ENCODE measurements around the gene CUX1. TPM values are rescaled to one million over a fixed set of nuclear protein-coding genes. Genes with fewer than 3 reads are reported as not detected.
A peak's percentile ranks its signal among the peaks of the same experiment; 100 is the strongest.

CUX1 gene
- total and polyA plus RNA-seq, 2 of the 13 experiments (the other 11 are each of a cell fraction or from before 2014, with no cell fraction given) = 13.7 to 14.9 TPM

DNA sequence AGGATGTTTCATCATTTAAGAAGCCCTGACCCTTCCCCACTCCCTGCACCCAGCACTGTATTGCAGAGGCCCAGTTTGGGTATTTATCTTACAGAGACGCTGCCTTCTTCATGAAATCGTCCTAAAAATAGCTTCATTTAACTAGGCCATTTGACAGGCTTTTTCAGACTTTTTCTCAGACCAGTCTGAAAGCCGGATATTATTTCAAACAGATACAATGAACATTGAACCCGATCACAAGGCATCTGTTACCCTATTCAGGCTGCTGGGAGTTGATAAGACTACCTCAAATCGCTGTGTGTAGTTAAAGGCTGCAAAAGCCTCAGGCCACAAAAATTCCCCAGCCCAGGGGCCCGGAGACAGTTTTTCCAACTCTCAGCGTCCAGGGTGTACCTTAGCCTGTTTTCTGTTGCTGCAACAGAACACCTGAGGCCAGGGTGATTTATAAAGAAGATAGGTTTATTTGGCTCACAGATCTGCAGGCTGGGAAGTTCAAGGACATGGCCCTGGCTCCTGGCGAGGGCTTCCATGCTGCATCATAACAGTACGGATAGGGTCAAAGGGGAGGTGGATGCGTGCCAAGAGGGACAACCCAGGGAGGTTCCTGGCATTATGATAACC, 338.5 kb downstream of the CUX1 start (continued):
- TF ChIP-seq, protein P1, sequence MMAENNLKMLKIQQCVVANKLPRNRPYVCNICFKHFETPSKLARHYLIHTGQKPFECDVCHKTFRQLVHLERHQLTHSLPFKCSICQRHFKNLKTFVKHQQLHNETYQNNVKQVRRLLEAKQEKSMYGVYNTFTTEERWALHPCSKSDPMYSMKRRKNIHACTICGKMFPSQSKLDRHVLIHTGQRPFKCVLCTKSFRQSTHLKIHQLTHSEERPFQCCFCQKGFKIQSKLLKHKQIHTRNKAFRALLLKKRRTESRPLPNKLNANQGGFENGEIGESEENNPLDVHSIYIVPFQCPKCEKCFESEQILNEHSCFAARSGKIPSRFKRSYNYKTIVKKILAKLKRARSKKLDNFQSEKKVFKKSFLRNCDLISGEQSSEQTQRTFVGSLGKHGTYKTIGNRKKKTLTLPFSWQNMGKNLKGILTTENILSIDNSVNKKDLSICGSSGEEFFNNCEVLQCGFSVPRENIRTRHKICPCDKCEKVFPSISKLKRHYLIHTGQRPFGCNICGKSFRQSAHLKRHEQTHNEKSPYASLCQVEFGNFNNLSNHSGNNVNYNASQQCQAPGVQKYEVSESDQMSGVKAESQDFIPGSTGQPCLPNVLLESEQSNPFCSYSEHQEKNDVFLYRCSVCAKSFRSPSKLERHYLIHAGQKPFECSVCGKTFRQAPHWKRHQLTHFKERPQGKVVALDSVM (CRISPR knock-in tag; IDR thresholded peaks at IDR 0.05) = peak; percentile 72
- TF ChIP-seq, protein P2, sequence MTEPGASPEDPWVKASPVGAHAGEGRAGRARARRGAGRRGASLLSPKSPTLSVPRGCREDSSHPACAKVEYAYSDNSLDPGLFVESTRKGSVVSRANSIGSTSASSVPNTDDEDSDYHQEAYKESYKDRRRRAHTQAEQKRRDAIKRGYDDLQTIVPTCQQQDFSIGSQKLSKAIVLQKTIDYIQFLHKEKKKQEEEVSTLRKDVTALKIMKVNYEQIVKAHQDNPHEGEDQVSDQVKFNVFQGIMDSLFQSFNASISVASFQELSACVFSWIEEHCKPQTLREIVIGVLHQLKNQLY (CRISPR knock-in tag; IDR thresholded peaks at IDR 0.05) = 0 out of 2 replicates have a peak, but pooled peaks have one; percentile 22
- TF ChIP-seq ZNF296 (CRISPR knock-in tag; conservative IDR thresholded peaks at IDR 0.05) (no peak), SP4 (CRISPR knock-in tag; IDR thresholded peaks at IDR 0.05) (0 out of 2 replicates have a peak, but pooled peaks have one; percentile 22), ZNF672 (CRISPR knock-in tag; IDR thresholded peaks at IDR 0.05) (no peak), ZNF749 (CRISPR knock-in tag; IDR thresholded peaks at IDR 0.05; ENCODE audit: borderline replicate concordance) (no peak), NR2F6 (IDR thresholded peaks at IDR 0.05) (peak; percentile 91), NR2F6 (CRISPR knock-in tag; IDR thresholded peaks at IDR 0.05) (peak; percentile 93), ZSCAN30 (CRISPR knock-in tag; IDR thresholded peaks at IDR 0.05) (peak; percentile 49; the same call in 1 of the 2 replicates), ZNF17 (CRISPR knock-in tag; IDR thresholded peaks at IDR 0.05) (0 out of 2 replicates have a peak, but pooled peaks have one; percentile 58), ZNF761 (CRISPR knock-in tag; conservative IDR thresholded peaks at IDR 0.05) (no peak), ZNF335 (CRISPR knock-in tag; IDR thresholded peaks at IDR 0.05) (0 out of 2 replicates have a peak, but pooled peaks have one; percentile 23), SOX6 (IDR thresholded peaks at IDR 0.05) (no peak), SOX6 (CRISPR knock-in tag; IDR thresholded peaks at IDR 0.05) (peak; percentile 73)
- TF ChIP-seq, protein P3, sequence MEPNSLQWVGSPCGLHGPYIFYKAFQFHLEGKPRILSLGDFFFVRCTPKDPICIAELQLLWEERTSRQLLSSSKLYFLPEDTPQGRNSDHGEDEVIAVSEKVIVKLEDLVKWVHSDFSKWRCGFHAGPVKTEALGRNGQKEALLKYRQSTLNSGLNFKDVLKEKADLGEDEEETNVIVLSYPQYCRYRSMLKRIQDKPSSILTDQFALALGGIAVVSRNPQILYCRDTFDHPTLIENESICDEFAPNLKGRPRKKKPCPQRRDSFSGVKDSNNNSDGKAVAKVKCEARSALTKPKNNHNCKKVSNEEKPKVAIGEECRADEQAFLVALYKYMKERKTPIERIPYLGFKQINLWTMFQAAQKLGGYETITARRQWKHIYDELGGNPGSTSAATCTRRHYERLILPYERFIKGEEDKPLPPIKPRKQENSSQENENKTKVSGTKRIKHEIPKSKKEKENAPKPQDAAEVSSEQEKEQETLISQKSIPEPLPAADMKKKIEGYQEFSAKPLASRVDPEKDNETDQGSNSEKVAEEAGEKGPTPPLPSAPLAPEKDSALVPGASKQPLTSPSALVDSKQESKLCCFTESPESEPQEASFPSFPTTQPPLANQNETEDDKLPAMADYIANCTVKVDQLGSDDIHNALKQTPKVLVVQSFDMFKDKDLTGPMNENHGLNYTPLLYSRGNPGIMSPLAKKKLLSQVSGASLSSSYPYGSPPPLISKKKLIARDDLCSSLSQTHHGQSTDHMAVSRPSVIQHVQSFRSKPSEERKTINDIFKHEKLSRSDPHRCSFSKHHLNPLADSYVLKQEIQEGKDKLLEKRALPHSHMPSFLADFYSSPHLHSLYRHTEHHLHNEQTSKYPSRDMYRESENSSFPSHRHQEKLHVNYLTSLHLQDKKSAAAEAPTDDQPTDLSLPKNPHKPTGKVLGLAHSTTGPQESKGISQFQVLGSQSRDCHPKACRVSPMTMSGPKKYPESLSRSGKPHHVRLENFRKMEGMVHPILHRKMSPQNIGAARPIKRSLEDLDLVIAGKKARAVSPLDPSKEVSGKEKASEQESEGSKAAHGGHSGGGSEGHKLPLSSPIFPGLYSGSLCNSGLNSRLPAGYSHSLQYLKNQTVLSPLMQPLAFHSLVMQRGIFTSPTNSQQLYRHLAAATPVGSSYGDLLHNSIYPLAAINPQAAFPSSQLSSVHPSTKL (CRISPR knock-in tag; IDR thresholded peaks at IDR 0.05) = peak; percentile 70
- TF ChIP-seq, protein P4, sequence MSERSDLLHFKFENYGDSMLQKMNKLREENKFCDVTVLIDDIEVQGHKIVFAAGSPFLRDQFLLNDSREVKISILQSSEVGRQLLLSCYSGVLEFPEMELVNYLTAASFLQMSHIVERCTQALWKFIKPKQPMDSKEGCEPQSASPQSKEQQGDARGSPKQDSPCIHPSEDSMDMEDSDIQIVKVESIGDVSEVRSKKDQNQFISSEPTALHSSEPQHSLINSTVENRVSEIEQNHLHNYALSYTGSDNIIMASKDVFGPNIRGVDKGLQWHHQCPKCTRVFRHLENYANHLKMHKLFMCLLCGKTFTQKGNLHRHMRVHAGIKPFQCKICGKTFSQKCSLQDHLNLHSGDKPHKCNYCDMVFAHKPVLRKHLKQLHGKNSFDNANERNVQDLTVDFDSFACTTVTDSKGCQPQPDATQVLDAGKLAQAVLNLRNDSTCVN (CRISPR knock-in tag; IDR thresholded peaks at IDR 0.05; ENCODE audit: borderline replicate concordance) = no peak
- TF ChIP-seq, protein P5, sequence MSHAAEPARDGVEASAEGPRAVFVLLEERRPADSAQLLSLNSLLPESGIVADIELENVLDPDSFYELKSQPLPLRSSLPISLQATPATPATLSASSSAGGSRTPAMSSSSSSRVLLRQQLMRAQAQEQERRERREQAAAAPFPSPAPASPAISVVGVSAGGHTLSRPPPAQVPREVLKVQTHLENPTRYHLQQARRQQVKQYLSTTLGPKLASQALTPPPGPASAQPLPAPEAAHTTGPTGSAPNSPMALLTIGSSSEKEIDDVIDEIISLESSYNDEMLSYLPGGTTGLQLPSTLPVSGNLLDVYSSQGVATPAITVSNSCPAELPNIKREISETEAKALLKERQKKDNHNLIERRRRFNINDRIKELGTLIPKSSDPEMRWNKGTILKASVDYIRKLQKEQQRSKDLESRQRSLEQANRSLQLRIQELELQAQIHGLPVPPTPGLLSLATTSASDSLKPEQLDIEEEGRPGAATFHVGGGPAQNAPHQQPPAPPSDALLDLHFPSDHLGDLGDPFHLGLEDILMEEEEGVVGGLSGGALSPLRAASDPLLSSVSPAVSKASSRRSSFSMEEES (CRISPR knock-in tag; IDR thresholded peaks at IDR 0.05) = peak; percentile 61
- TF ChIP-seq, protein P6, sequence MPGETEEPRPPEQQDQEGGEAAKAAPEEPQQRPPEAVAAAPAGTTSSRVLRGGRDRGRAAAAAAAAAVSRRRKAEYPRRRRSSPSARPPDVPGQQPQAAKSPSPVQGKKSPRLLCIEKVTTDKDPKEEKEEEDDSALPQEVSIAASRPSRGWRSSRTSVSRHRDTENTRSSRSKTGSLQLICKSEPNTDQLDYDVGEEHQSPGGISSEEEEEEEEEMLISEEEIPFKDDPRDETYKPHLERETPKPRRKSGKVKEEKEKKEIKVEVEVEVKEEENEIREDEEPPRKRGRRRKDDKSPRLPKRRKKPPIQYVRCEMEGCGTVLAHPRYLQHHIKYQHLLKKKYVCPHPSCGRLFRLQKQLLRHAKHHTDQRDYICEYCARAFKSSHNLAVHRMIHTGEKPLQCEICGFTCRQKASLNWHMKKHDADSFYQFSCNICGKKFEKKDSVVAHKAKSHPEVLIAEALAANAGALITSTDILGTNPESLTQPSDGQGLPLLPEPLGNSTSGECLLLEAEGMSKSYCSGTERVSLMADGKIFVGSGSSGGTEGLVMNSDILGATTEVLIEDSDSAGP (CRISPR knock-in tag; IDR thresholded peaks at IDR 0.05; ENCODE audit: borderline replicate concordance) = peak; percentile 46; the same call in 1 of the 2 replicates
